ENCODE results near the gene GAL3ST2. TPM values are rescaled to one million over a fixed set of nuclear protein-coding genes. Genes with fewer than 3 reads are reported as not detected.

The GAL3ST2 gene
- total RNA-seq, 1 experiment from 2014 or later: not detected

DNA sequence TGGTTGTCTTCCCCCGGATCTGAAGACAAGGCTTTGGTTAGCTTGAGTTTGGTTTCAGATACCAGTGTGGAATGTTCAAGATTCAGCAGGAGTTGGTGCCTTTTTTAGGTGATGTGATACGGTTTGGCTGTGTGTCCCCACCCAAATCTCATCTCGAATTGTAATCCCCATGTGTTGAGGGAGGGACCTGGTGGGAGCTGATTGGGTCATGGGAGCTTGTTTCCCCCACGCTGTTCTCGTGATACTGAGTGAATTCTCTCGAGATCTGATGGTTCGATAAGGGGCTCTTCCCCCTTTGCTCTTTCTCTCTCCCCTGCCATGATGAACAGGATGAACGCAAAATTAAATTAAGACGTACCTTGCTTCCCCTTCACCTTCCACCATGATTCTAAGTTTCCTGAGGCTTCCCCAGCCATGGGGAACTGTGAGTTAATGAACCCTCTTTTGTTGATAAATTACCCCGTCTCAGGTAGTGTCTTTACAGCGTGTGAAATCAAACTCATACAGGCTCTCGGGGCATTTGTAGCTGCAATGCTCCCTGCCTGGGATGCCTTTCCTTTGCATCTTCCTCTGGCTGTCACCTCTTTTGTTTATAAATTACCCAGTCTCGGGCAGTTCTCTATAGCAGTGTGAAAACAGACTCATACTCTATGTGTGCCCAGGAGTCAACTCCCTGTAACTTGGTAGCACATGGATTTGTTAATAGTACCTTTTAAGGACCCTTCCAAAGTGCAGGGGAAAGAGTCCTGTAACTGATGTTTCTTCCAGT, 60.8 kb downstream of the GAL3ST2 start:
- Histone ChIP-seq H4K20me1 (ENCODE audit: low read length) (no peaks in the 10 kb centered on the region), H3K27ac (ENCODE audit: low read length) (no peak overlapping the region), H3K4me1 (ENCODE audit: insufficient read depth, low read length) (peaks cover 6% of the 10 kb centered on the region; the same call in 1 of the 2 replicates), H3K79me2 (ENCODE audit: low read length) (no peaks in the 10 kb centered on the region), H3K9me3 (ENCODE audit: low read length) (no peaks in the 10 kb centered on the region), H2AFZ (ENCODE audit: low read length) (no peak overlapping the region), H3F3A (ENCODE audit: low read length, unreplicated experiment) (no peaks in the 10 kb centered on the region), H3K9me2 (replicated peaks; ENCODE audit: low read length) (no peaks in the 10 kb centered on the region), H3K9ac (ENCODE audit: low read length) (no peak overlapping the region), H3K36me3 (ENCODE audit: low read depth, low read length) (no peaks in the 10 kb centered on the region), H3K27me3 (ENCODE audit: low read length) (no peaks in the 10 kb centered on the region; the same call in 1 of the 2 replicates), H3K4me3 (ENCODE audit: low read length) (no peak overlapping the region), H3K4me2 (ENCODE audit: low read length) (no peak overlapping the region)
- ATAC-seq (no peak), DNase-seq (no peak)
- TF ChIP-seq EZH2phosphoT487 (IDR thresholded peaks at IDR 0.05; ENCODE audit: borderline replicate concordance, low read length) (no peak), EZH2 (IDR thresholded peaks at IDR 0.05; ENCODE audit: low read length, unreplicated experiment) (no peak)
- TF ChIP-seq, protein P1, sequence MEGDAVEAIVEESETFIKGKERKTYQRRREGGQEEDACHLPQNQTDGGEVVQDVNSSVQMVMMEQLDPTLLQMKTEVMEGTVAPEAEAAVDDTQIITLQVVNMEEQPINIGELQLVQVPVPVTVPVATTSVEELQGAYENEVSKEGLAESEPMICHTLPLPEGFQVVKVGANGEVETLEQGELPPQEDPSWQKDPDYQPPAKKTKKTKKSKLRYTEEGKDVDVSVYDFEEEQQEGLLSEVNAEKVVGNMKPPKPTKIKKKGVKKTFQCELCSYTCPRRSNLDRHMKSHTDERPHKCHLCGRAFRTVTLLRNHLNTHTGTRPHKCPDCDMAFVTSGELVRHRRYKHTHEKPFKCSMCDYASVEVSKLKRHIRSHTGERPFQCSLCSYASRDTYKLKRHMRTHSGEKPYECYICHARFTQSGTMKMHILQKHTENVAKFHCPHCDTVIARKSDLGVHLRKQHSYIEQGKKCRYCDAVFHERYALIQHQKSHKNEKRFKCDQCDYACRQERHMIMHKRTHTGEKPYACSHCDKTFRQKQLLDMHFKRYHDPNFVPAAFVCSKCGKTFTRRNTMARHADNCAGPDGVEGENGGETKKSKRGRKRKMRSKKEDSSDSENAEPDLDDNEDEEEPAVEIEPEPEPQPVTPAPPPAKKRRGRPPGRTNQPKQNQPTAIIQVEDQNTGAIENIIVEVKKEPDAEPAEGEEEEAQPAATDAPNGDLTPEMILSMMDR (conservative IDR thresholded peaks at IDR 0.05; ENCODE audit: low read depth, low read length): no peak
- POLR2A ChIA-PET (ENCODE audit: unreplicated experiment): no interaction called here
- intact Hi-C loops (cut with micrococcal nuclease): no loop called here
- no TSS peak for BruUV-seq (replicated peaks)
- CTCF ChIA-PET: no interaction called here

DNA sequence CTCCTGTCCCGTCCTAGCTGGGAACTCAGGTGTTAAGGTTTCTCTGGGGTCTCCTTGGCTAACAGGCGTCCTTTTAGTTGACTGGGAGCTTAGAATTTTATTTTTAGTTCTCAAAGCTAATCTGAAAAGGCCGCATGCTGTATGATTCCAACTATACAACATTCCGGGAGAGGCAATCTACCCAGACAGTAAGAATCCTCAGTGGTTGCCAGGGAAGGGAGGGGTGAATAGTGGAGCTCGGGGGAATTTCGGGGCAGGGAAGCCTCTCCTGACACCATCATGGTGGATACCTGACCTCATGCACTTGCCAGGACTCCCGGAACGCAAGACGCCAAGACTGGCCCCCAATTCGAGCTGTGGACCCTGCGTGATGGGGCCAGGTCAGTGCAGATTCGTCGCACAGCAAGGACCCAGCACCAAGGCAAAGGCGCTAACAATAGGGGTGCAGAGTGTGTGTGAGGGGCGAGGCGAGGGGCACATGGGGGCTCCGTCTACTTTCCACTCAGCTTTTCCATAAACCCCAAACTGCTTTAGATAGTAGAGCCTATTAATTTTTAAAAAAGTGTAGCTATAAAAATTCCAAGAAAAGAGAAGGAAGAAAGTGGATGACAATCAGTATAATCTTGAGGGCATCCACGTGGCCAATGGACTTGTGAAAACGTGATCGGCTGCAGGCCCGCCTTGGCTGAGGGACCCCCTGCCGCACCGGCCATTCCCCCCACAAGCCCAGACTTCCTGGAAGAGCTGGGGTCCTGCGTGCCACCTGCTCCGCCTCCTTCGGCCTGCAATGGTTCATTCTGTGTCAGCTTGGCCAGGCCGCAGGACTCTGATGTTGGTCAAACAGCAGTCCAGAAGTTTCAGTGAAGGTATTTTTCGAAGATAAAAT, 64.8 kb downstream of the GAL3ST2 start:
- no TSS peak for BruUV-seq (replicated peaks)
- Histone ChIP-seq H3K27me3 (ENCODE audit: low read length) (no peaks in the 10 kb centered on the region; the same call in 1 of the 2 replicates), H3K4me1 (ENCODE audit: insufficient read depth, low read length) (no peaks in the 10 kb centered on the region), H3K9ac (ENCODE audit: low read length) (no peak overlapping the region), H3F3A (ENCODE audit: low read length, unreplicated experiment) (no peaks in the 10 kb centered on the region), H3K9me3 (ENCODE audit: low read length) (no peaks in the 10 kb centered on the region), H3K27ac (ENCODE audit: low read length) (no peak overlapping the region), H3K36me3 (ENCODE audit: low read depth, low read length) (no peaks in the 10 kb centered on the region), H2AFZ (ENCODE audit: low read length) (no peak overlapping the region), H3K4me2 (ENCODE audit: low read length) (no peak overlapping the region), H3K79me2 (ENCODE audit: low read length) (no peaks in the 10 kb centered on the region), H3K4me3 (ENCODE audit: low read length) (no peak overlapping the region), H4K20me1 (ENCODE audit: low read length) (no peaks in the 10 kb centered on the region), H3K9me2 (replicated peaks; ENCODE audit: low read length) (no peaks in the 10 kb centered on the region)
- no peak for DNase-seq
- TF ChIP-seq, protein P1 (conservative IDR thresholded peaks at IDR 0.05; ENCODE audit: low read depth, low read length): no peak
- TF ChIP-seq EZH2phosphoT487 (IDR thresholded peaks at IDR 0.05; ENCODE audit: borderline replicate concordance, low read length) (no peak), EZH2 (IDR thresholded peaks at IDR 0.05; ENCODE audit: low read length, unreplicated experiment) (no peak)
- intact Hi-C loops (cut with micrococcal nuclease): no loop called here
- POLR2A ChIA-PET (ENCODE audit: unreplicated experiment): no interaction called here
- no peak for ATAC-seq
- CTCF ChIA-PET: no interaction called here

Measured in PC-3 (cell line).